ENCODE measurements around the gene SEMA5B.

Gene SEMA5B

DNA sequence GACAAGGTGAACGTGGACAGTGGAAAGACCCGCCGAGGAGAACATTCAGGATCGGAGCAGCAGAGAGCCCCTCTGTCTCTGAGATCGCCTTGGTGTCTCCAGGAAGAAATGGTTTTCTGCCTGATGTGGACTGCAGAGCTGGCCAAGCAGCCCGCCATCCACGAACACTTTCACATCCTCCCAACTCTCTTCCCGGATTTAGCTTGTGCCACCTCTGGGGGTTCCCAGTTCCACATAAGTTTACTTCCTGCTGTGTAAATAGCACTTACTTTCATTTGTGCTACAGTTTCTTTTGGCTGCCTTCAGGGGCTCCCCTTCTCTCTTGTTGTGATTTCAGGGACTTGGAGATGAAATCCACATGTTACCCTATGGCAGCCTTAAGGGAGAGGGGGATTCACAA is 48.4 kb downstream of the SEMA5B start:
- peaks cover 0 to 3% of the 10 kb centered on the region in 2 donors for H3K4me1 ChIP-seq (ENCODE audit: control insufficient read depth in 1 of 2, insufficient read depth in 2 of 2, low read length in 2 of 2)
- no peak overlapping the region for H3K4me3 ChIP-seq (ENCODE audit: low read depth in 1 of 2, low read length in 2 of 2)
- no peaks in the 10 kb centered on the region for H3K9me3 ChIP-seq (ENCODE audit: control insufficient read depth in 1 of 2, low read length in 2 of 2)
- no peaks in the 10 kb centered on the region for H3K27me3 ChIP-seq (ENCODE audit: control insufficient read depth in 1 of 2, insufficient read depth in 2 of 2, low read length in 2 of 2)
- H3K36me3 ChIP-seq (ENCODE audit: control insufficient read depth in 1 of 2, insufficient read depth in 2 of 2, low read length in 2 of 2), result no peaks in the 10 kb centered on the region
- H3K9ac ChIP-seq (ENCODE audit: low read depth in 1 of 2, low read length in 2 of 2), result no peak overlapping the region
- no peak overlapping the region for H3K27ac ChIP-seq (ENCODE audit: low read depth, low read length)

GRCh38 chr3:122978569-122978968 is 49.0 kb downstream of the SEMA5B start:
- H3K4me3 ChIP-seq (ENCODE audit: low read depth in 1 of 2, low read length in 2 of 2), result no peak overlapping the region
- no peaks in the 10 kb centered on the region for H3K36me3 ChIP-seq (ENCODE audit: control insufficient read depth in 1 of 2, insufficient read depth in 2 of 2, low read length in 2 of 2)
- H3K9ac ChIP-seq (ENCODE audit: low read depth in 1 of 2, low read length in 2 of 2), result no peak overlapping the region
- no peak overlapping the region for H3K27ac ChIP-seq (ENCODE audit: low read depth, low read length)
- peaks cover 0 to 3% of the 10 kb centered on the region in 2 donors for H3K4me1 ChIP-seq (ENCODE audit: control insufficient read depth in 1 of 2, insufficient read depth in 2 of 2, low read length in 2 of 2)
- no peaks in the 10 kb centered on the region for H3K9me3 ChIP-seq (ENCODE audit: control insufficient read depth in 1 of 2, low read length in 2 of 2)
- no peaks in the 10 kb centered on the region for H3K27me3 ChIP-seq (ENCODE audit: control insufficient read depth in 1 of 2, insufficient read depth in 2 of 2, low read length in 2 of 2)

- H3K27ac ChIP-seq (ENCODE audit: low read depth, low read length), result no peak overlapping the region
- H3K36me3 ChIP-seq (ENCODE audit: control insufficient read depth in 1 of 2, insufficient read depth in 2 of 2, low read length in 2 of 2), result no peaks in the 10 kb centered on the region
- no peak overlapping the region for H3K4me3 ChIP-seq (ENCODE audit: low read depth in 1 of 2, low read length in 2 of 2)
- no peaks in the 10 kb centered on the region for H3K27me3 ChIP-seq (ENCODE audit: control insufficient read depth in 1 of 2, insufficient read depth in 2 of 2, low read length in 2 of 2)
- H3K4me1 ChIP-seq (ENCODE audit: control insufficient read depth in 1 of 2, insufficient read depth in 2 of 2, low read length in 2 of 2), result peaks cover 0 to 3% of the 10 kb centered on the region in 2 donors
- H3K9ac ChIP-seq (ENCODE audit: low read depth in 1 of 2, low read length in 2 of 2), result no peak overlapping the region
- no peaks in the 10 kb centered on the region for H3K9me3 ChIP-seq (ENCODE audit: control insufficient read depth in 1 of 2, low read length in 2 of 2)
Measured at GRCh38 chr3:122977746-122978466, 49.7 kb downstream of the SEMA5B start.

DNA sequence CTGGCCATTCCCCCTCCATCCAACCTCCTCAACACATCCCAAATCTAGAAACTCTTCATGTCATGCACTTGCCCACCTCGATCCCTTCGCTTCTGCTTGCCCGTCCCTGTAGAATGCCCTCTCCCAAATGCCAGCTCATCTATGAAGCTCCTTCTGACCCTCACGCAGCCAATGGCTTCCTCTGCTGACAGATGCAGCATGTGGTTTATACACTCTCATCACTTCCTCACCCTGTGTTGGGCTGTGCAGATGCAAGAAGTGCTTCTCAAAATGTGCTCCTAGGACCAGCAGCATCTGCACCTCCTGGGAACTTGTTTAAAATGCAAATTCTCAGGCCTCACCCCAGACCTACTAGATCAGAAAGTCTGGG is 51.7 kb downstream of the SEMA5B start:
- Histone ChIP-seq H3K4me1 (ENCODE audit: control insufficient read depth in 1 of 2, insufficient read depth in 2 of 2, low read length in 2 of 2) (peaks cover 0 to 3% of the 10 kb centered on the region in 2 donors), H3K27me3 (ENCODE audit: control insufficient read depth in 1 of 2, insufficient read depth in 2 of 2, low read length in 2 of 2) (no peaks in the 10 kb centered on the region), H3K9ac (ENCODE audit: low read depth in 1 of 2, low read length in 2 of 2) (no peak overlapping the region), H3K27ac (ENCODE audit: low read depth, low read length) (no peak overlapping the region), H3K4me3 (ENCODE audit: low read depth in 1 of 2, low read length in 2 of 2) (no peak overlapping the region), H3K36me3 (ENCODE audit: control insufficient read depth in 1 of 2, insufficient read depth in 2 of 2, low read length in 2 of 2) (no peaks in the 10 kb centered on the region), H3K9me3 (ENCODE audit: control insufficient read depth in 1 of 2, low read length in 2 of 2) (no peaks in the 10 kb centered on the region)

DNA sequence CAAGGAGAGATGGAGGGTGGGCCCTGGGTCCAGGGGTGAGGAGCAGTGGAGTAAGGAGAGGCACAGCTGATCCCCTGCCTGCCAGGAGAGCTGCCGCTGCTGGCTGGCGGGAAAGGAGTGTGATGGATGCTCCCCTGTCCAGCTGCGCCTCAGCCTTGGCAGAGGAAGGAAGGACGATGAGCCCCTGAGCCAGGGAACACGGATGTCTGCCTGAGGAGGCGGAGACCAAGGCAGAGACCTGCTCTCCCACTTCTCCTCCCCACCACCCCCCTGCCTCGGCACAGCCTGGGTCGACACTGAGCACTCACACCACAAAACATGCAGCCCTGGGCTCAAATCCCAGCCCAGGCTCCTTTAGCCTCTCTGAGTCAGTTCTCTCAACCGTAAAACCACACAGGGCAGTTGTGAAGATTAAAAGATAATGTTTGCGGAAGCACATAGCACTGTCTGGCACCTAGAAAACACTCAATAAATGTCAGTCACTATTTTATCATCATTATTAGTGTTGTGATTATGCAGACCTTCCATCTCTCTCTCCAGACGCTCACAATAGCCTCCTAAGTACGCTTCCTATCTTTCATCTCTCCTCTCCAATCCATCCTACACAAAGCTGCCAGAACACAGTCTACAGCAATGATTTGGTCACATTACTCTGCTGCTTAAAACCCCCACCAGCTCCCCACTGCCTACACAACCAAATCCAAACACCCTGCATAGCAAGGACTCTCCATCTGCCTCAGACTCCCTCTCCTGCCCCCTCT is 52.2 kb downstream of the SEMA5B start:
- H3K27ac ChIP-seq (ENCODE audit: low read depth, low read length), result no peak overlapping the region
- H3K4me1 ChIP-seq (ENCODE audit: control insufficient read depth in 1 of 2, insufficient read depth in 2 of 2, low read length in 2 of 2), result peaks cover 0 to 3% of the 10 kb centered on the region in 2 donors
- no peaks in the 10 kb centered on the region for H3K9me3 ChIP-seq (ENCODE audit: control insufficient read depth in 1 of 2, low read length in 2 of 2)
- no peak overlapping the region for H3K4me3 ChIP-seq (ENCODE audit: low read depth in 1 of 2, low read length in 2 of 2)
- H3K36me3 ChIP-seq (ENCODE audit: control insufficient read depth in 1 of 2, insufficient read depth in 2 of 2, low read length in 2 of 2), result no peaks in the 10 kb centered on the region
- no peaks in the 10 kb centered on the region for H3K27me3 ChIP-seq (ENCODE audit: control insufficient read depth in 1 of 2, insufficient read depth in 2 of 2, low read length in 2 of 2)
- no peak overlapping the region for H3K9ac ChIP-seq (ENCODE audit: low read depth in 1 of 2, low read length in 2 of 2)

DNA sequence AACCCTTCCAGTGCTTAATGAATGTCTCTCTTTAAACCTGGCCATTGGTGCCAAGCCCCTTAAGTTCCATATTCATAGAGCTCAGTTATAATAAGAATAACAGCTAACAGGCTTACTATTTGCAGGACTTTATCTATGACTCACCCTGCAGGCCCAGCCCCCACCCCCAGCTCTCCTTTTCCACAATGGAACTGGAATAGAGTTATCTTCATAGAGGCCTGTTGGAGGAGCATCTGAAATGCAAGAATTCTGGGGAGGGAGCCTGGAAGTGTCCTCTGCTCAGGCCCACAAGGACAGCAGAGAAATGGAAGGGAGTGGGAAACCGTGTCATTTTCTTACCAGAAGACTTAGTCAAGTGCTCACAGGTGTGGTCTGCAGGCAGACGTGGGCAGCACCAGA is 52.8 kb downstream of the SEMA5B start:
- Histone ChIP-seq H3K9me3 (ENCODE audit: control insufficient read depth in 1 of 2, low read length in 2 of 2) (no peaks in the 10 kb centered on the region), H3K36me3 (ENCODE audit: control insufficient read depth in 1 of 2, insufficient read depth in 2 of 2, low read length in 2 of 2) (no peaks in the 10 kb centered on the region), H3K4me3 (ENCODE audit: low read depth in 1 of 2, low read length in 2 of 2) (no peak overlapping the region), H3K4me1 (ENCODE audit: control insufficient read depth in 1 of 2, insufficient read depth in 2 of 2, low read length in 2 of 2) (peaks cover 0 to 3% of the 10 kb centered on the region in 2 donors), H3K9ac (ENCODE audit: low read depth in 1 of 2, low read length in 2 of 2) (no peak overlapping the region), H3K27ac (ENCODE audit: low read depth, low read length) (no peak overlapping the region), H3K27me3 (ENCODE audit: control insufficient read depth in 1 of 2, insufficient read depth in 2 of 2, low read length in 2 of 2) (no peaks in the 10 kb centered on the region)

GRCh38 chr3:122973893-122974615 is 53.5 kb downstream of the SEMA5B start:
- Histone ChIP-seq H3K4me3 (ENCODE audit: low read depth in 1 of 2, low read length in 2 of 2) (no peak overlapping the region), H3K4me1 (ENCODE audit: control insufficient read depth in 1 of 2, insufficient read depth in 2 of 2, low read length in 2 of 2) (peaks cover 0 to 3% of the 10 kb centered on the region in 2 donors), H3K27me3 (ENCODE audit: control insufficient read depth in 1 of 2, insufficient read depth in 2 of 2, low read length in 2 of 2) (no peaks in the 10 kb centered on the region), H3K9me3 (ENCODE audit: control insufficient read depth in 1 of 2, low read length in 2 of 2) (no peaks in the 10 kb centered on the region), H3K36me3 (ENCODE audit: control insufficient read depth in 1 of 2, insufficient read depth in 2 of 2, low read length in 2 of 2) (no peaks in the 10 kb centered on the region), H3K27ac (ENCODE audit: low read depth, low read length) (no peak overlapping the region), H3K9ac (ENCODE audit: low read depth in 1 of 2, low read length in 2 of 2) (no peak overlapping the region)

DNA sequence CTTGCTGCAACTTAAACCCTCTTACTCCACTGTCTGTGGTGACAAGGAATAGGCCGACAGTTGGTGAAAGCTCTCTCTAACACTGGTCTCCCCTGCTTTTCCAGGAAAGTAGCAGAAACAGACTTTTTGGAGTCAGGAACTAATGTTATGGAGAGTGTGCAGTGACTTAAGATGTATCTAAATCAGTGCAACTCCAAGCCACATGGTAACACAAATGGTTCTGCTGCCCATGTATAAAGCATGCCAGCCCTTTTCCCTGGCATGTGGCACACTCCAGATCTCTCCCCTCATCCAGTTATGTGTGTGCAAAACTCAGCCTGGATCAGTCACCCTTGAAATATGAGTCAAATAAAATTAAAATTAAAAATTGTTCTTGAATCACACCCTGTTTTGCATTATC is 55.4 kb downstream of the SEMA5B start:
- H3K9ac ChIP-seq (ENCODE audit: low read depth in 1 of 2, low read length in 2 of 2), result no peak overlapping the region
- no peaks in the 10 kb centered on the region for H3K27me3 ChIP-seq (ENCODE audit: control insufficient read depth in 1 of 2, insufficient read depth in 2 of 2, low read length in 2 of 2)
- peaks cover 0 to 3% of the 10 kb centered on the region in 2 donors for H3K4me1 ChIP-seq (ENCODE audit: control insufficient read depth in 1 of 2, insufficient read depth in 2 of 2, low read length in 2 of 2)
- no peaks in the 10 kb centered on the region for H3K9me3 ChIP-seq (ENCODE audit: control insufficient read depth in 1 of 2, low read length in 2 of 2)
- H3K36me3 ChIP-seq (ENCODE audit: control insufficient read depth in 1 of 2, insufficient read depth in 2 of 2, low read length in 2 of 2), result no peaks in the 10 kb centered on the region
- H3K27ac ChIP-seq (ENCODE audit: low read depth, low read length), result no peak overlapping the region
- no peak overlapping the region for H3K4me3 ChIP-seq (ENCODE audit: low read depth in 1 of 2, low read length in 2 of 2)

GRCh38 chr3:122969585-122970469 is 57.7 kb downstream of the SEMA5B start:
- H3K4me3 ChIP-seq (ENCODE audit: low read depth in 1 of 2, low read length in 2 of 2), result no peak overlapping the region

More at GRCh38 chr3:122969585-122970469, 57.7 kb downstream of the SEMA5B start:
- Histone ChIP-seq H3K4me1 (ENCODE audit: control insufficient read depth in 1 of 2, insufficient read depth in 2 of 2, low read length in 2 of 2) (no peaks in the 10 kb centered on the region), H3K9me3 (ENCODE audit: control insufficient read depth in 1 of 2, low read length in 2 of 2) (no peaks in the 10 kb centered on the region), H3K36me3 (ENCODE audit: control insufficient read depth in 1 of 2, insufficient read depth in 2 of 2, low read length in 2 of 2) (no peaks in the 10 kb centered on the region), H3K27me3 (ENCODE audit: control insufficient read depth in 1 of 2, insufficient read depth in 2 of 2, low read length in 2 of 2) (no peaks in the 10 kb centered on the region), H3K27ac (ENCODE audit: low read depth, low read length) (no peak overlapping the region), H3K9ac (ENCODE audit: low read depth in 1 of 2, low read length in 2 of 2) (no peak overlapping the region)

Measured in duodenal mucosa (tissue), 2 donors.